ENCODE results near the gene NPLOC4. TPM values are rescaled to one million over a fixed set of nuclear protein-coding genes. Genes with fewer than 3 reads are reported as not detected.

NPLOC4 gene
- polyA plus RNA-seq, 1 of the 3 experiments (the other 2 are of a cell fraction), result 88.6 TPM

GRCh38 chr17:81520021-81520901 lies 116.7 kb downstream of the NPLOC4 start:
- TF ChIP-seq IRF3 (IDR thresholded peaks at IDR 0.05; ENCODE audit: low read depth, low read length) (no peak), MXI1 (IDR thresholded peaks at IDR 0.05; ENCODE audit: low read depth, low read length) (no peak), CHD2 (IDR thresholded peaks at IDR 0.05; ENCODE audit: low read length, partially characterized antibody) (no peak), EP300 (IDR thresholded peaks at IDR 0.05; ENCODE audit: borderline replicate concordance in 1 of 2, low read depth in 1 of 2, low read length in 1 of 2) (no peak), USF1 (IDR thresholded peaks at IDR 0.05; ENCODE audit: borderline replicate concordance, low read depth) (no peak), CTCF (IDR thresholded peaks at IDR 0.05) (no peak), SIN3A (IDR thresholded peaks at IDR 0.05; ENCODE audit: borderline replicate concordance, low read depth, low read length) (no peak), POLR2AphosphoS5 (IDR thresholded peaks at IDR 0.05; ENCODE audit: low read depth, low read length) (no peak), MEF2A (IDR thresholded peaks at IDR 0.05; ENCODE audit: borderline replicate concordance, low read depth) (no peak), TCF12 (IDR thresholded peaks at IDR 0.05) (no peak), FOXJ3 (CRISPR knock-in tag; IDR thresholded peaks at IDR 0.05) (no peak), RCOR1 (IDR thresholded peaks at IDR 0.05; ENCODE audit: low read length) (no peak), ZBTB33 (IDR thresholded peaks at IDR 0.05; ENCODE audit: borderline replicate concordance, low read depth) (no peak), RFX5 (IDR thresholded peaks at IDR 0.05; ENCODE audit: low read length) (no peak), NFIC (IDR thresholded peaks at IDR 0.05; ENCODE audit: borderline replicate concordance) (no peak), FOXM1 (IDR thresholded peaks at IDR 0.05; ENCODE audit: low read depth) (no peak), TAF1 (IDR thresholded peaks at IDR 0.05; ENCODE audit: borderline replicate concordance, low read depth, low read length) (no peak), RXRA (IDR thresholded peaks at IDR 0.05; ENCODE audit: borderline replicate concordance, low read depth) (no peak), YY1 (IDR thresholded peaks at IDR 0.05; ENCODE audit: low read depth) (no peak)
- Histone ChIP-seq H3K4me3 (ENCODE audit: low read depth in 2 of 2, low read length in 1 of 2) (no peak overlapping the region), H3K27ac (ENCODE audit: low read depth in 2 of 2, low read length in 1 of 2) (no peak overlapping the region), H3K27me3 (ENCODE audit: insufficient read depth) (no peaks in the 10 kb centered on the region), H3K9me2 (no peaks in the 10 kb centered on the region), H3K4me2 (no peak overlapping the region), H3K36me3 (replicated peaks in 1 of 2; ENCODE audit: control insufficient read depth in 1 of 2, insufficient read depth in 2 of 2, low read length in 1 of 2) (peaks cover 3% of the 10 kb centered on the region in 2 experiments), H3K79me2 (ENCODE audit: insufficient read depth) (peaks cover 60% of the 10 kb centered on the region), H2AFZ (ENCODE audit: low read depth) (no peak overlapping the region), H4K20me1 (ENCODE audit: insufficient read depth) (peaks cover 45% of the 10 kb centered on the region), H3K9me3 (no peaks in the 10 kb centered on the region), H3F3A (replicated peaks; ENCODE audit: insufficient read depth) (peaks cover 34% of the 10 kb centered on the region), H3K4me1 (ENCODE audit: control insufficient read depth in 1 of 2, insufficient read depth in 2 of 2, low read depth in 1 of 2, low read length in 1 of 2) (peaks cover 17 to 35% of the 10 kb centered on the region in 2 experiments; a peak in 3 of 4 replicates), H3K9ac (no peak overlapping the region)
- POLR2A ChIA-PET, result no interaction called here
- 94% methylated on average over 9 of the region's 14 CpGs for WGBS (ENCODE audit: low lambda C conversion rate)
- CTCF ChIA-PET, result interaction anchor here (1.7 kb wide), 1 partner anchor 36 kb away, joined by 8 read pairs; no protein-coding TSS in a partner anchor
- DNase-seq, result no peak

Data from SK-N-SH (cell line).